SIG-M5 treated with dmso at 0.1 percent for 504 hours (cell line): ENCODE measurements around the gene ASIC3.
"Not testable (repeated sequence)": the region's sequence is repeated elsewhere in the genome, so short reads cannot be mapped to it uniquely, and the experiment has no call there.

ENCODE experiments used
- DNase-seq: peaks from one replicate; lab custom pipeline; 2025; ENCODE audit not compliant: unreplicated experiment; lab: John Stamatoyannopoulos, UW

ASIC3 gene

DNA sequence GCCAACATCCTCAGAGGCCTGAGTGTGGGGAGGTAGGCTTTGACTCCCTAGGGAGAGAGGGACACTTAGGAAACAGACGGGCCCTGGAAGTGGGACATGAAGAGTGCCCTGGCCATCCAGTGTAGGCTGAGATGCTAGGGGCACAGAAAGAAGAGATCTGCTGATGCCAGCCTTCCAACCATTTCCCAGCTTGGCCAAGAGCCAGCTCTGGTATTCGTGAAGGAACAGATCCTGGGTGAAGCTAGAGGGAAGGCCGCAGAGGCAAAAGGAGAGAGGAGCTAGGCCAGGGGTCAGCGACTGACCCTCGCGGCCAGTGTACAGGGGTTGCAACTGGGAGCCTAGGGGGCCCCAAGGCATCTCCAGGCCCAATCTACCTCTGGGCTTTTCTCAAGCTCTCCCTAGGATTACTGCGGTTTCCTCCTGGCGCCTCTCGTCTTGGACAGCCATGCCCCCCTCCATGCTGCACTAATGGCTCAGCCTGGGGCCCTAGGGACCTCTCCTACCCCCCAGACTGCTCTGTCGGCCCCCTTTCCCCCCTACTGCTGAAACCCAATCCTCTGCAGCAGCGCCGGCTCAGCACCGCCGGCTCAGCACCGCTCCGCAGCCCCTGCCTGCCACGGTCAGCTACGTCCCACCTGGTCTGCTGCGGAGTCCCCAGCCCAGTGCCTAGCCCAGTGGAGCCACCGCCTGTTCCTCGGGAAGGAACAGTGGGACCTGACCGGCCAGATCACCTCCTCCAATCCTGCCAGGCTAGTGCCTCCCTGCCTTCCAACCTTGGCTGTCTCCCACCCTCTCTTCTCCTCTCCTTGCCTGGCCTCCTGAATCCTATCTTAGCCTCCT, at the start of gene ASIC3:
Gene ASIC3, plus strand, starts transcription at position 556 of the 840 bp plus-strand sequence. CDS start 355 bp downstream, outside the sequence.
- no peak for DNase-seq

DNA sequence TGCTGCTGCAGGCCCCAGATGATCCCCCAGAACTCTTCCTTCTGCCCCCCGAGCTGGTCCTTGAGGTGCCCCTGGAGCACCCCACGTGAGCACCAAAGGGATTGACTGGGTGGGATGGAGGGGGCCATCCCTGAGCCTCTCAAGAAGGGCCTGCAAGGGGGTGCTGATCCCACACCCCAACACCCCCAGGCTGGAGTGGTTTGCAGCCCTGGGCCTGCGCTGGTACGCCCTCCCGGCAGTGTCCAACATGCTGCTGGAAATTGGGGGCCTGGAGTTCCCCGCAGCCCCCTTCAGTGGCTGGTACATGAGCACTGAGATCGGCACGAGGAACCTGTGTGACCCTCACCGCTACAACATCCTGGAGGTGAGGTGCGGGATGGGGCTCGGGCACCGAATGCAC, 49.3 kb upstream of the ASIC3 start:
- no peak for DNase-seq

DNA sequence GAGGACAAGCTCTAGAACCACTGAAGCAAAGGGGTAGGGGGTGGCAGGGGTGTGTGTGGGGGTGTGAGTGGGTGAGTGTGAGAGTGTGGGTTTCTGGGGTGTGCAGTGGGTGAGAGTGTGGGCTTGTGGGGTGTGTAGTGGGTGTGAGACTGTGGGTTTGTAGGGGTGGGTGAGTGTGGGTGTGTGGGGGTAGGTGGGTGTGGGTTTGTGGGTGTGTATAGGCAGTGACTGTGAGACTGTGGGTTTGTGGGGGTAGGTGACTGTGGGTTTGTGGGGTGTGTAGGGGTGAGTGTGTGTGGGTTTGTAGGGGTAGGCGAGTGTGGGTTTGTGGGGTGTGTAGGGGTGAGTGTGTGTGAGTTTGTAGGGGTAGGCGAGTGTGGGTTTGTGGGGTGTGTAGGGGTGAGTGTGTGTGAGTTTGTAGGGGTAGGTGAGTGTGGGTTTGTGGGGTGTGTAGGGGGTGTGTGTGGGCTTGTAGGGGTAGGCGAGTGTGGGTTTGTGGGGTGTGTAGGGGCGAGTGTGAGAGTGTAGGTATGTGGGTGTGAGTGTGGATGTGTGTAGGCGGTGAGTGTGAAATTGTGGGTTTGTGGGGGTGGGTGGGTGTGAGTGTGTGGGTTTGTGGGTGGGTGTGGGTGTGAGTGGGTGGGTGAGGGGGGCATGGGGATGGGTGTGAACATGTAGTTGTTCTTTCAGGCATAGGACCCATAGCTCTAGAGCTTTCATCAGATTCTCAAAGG, 48.7 kb upstream of the ASIC3 start:
- no peak for DNase-seq

DNA sequence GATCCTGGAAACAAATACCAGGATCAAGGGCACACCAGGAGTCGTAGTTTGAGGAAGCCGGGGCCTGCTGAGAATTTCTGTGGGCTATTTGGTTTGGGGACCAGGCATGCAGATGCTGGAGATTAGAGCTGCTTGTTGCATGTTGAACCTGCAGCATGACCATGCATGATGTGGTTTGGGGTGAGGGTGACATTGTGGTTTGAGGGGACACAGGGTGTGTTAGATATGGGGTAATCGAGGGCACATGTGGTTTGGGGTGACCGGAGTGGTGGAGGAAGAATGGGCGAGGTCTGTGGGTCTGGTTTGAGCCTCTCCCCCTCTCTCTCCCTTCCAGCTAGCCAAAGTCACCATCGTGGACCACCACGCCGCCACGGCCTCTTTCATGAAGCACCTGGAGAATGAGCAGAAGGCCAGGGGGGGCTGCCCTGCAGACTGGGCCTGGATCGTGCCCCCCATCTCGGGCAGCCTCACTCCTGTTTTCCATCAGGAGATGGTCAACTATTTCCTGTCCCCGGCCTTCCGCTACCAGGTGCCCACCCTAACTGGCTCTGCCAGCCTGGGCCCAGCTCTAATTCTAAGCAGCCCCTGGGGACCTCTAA, 47.3 kb upstream of the ASIC3 start:
- DNase-seq = no peak

DNA sequence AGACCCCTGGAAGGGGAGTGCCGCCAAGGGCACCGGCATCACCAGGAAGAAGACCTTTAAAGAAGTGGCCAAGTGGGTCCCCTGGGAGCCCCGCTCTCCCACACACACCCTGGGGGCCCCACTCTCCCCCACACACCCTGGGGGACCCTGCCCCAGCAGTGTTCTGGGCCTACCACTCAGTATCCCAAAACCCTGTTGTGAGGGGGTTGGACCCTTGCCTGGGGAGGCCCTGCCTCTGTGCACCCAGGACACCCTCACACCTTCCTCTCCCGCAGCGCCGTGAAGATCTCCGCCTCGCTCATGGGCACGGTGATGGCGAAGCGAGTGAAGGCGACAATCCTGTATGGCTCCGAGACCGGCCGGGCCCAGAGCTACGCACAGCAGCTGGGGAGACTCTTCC, 46.8 kb upstream of the ASIC3 start:
- no peak for DNase-seq

DNA sequence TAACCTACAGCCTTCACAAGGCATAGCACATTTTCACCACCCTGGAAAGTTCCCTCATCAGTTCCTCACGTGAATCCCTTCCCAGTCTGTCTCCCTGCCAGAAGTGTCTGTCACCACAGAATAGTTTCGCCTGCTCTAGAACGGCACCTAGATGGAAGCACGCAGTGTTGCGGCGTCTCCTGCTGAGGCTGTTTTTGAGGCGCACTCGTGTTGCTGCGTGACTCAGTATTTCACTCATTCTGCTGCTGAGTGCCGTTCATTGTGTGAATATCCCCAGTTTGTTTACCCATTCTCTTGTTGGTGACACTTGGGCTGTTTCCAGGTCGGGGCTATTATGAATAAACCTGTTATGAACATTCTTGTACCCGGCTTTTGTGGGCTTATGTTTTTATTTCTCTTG, 44.8 kb upstream of the ASIC3 start:
- DNase-seq = no peak

DNA sequence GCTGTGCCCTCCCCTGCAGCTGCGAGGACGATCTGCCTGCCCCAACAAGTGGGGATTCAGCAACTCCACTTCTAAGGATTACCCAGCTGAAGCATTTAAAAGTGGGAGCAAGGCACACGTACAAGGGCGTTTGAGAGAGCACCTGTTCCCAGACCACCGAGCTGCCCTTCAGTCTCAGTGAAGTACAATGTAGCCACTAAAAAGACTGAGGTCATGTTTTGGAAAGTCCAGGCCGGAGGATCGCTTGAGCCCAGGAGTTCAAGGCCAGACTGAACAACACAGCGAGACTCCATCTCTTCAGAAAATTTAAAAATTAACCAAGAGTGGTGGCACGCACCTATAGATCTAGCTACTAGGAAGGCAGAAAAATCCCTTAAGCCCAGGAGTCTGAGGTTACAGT, 42.8 kb upstream of the ASIC3 start:
- no peak for DNase-seq

DNA sequence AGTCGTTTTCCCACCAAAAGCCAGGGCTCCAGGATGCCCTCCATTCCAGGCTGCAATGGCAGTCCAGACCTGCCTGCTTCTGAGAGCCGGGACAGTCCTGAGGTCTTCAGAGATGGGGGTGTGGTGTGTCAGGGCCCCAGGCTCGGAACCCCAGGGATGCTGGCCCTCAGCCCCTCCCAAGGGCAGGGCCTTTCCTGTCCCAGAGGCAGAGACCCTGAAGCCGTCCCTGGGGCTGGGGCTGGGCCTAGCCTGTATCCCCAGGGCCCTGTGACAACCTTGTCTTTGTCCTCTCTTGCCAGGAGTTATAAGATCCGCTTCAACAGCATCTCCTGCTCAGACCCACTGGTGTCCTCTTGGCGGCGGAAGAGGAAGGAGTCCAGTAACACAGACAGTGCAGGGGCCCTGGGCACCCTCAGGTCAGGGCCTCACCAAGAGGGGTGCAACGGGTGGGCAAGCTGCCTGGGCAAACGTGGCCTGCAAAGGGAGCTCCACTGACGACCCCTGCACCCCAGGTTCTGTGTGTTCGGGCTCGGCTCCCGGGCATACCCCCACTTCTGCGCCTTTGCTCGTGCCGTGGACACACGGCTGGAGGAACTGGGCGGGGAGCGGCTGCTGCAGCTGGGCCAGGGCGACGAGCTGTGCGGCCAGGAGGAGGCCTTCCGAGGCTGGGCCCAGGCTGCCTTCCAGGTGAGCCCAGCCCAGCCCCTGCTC, 41.6 kb upstream of the ASIC3 start:
- no peak for DNase-seq

DNA sequence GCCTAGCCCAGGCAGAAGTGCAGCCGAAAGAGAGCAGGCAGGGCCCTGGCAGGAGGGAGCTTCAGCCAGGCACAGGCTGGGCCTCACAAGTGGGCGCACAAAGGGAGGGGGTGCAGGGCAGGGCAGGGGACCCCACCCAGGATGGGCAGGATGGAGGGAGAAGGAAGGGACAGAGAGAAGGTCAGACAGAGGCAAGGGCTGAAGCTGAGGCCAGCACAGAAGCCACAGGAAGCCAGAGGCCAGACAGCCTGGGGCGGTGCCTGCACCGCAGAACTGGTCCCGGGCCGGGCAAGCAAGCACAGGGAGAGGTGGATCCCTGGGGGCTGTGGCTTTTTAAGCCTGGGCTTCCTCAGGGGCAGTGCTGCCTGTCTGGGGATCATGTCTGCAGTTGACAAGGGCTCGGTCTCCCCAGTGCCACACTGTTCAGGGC, 40.8 kb upstream of the ASIC3 start:
- DNase-seq = no peak

DNA sequence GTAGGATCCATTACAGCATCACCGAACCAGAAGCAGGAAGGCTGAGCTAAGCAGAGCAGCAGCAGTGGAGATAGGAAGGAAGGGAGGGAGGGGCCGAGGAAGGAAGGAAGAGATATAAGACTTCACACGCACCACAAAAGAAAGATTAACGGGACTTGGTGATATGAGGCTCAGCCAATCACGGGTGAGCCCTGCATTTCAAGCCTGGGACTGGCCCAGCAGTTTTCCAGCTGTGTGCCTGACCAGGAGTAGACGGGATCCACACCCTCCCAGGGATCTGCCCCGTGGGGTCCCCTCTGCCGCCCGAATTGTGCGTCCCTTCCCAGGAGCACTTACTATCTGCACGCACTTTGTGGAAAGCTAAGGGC, 40.2 kb upstream of the ASIC3 start:
- DNase-seq = no peak

DNA sequence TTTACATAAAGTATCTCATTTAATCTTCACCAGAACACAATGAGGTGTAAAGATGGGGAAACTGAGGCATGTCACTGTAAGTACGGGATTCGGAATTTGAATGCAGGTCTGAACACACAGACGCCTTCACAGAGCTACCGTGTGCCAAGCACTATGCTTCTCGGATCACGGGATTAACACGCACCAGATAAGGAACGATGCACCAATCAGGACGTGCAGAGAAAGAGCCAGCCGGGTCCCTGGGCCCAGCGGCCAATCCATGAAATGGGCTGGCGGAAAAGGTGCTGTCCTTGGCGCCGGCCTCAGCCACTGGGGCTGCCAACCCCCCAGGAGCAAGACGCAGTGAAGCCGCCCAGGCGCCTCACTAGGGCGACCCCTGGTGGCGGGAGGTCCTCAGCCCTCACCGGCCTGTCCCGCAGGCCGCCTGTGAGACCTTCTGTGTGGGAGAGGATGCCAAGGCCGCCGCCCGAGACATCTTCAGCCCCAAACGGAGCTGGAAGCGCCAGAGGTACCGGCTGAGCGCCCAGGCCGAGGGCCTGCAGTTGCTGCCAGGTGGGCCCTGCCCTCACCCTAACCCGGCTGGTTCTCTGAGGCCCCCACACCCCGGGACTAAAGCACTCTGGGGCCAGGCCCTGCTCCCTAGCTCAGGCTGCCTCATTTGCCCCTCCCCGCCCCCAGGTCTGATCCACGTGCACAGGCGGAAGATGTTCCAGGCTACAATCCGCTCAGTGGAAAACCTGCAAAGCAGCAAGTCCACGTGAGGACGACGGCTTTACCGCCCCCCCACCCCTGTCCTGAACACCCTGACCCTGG, 39.6 kb upstream of the ASIC3 start:
- no peak for DNase-seq

DNA sequence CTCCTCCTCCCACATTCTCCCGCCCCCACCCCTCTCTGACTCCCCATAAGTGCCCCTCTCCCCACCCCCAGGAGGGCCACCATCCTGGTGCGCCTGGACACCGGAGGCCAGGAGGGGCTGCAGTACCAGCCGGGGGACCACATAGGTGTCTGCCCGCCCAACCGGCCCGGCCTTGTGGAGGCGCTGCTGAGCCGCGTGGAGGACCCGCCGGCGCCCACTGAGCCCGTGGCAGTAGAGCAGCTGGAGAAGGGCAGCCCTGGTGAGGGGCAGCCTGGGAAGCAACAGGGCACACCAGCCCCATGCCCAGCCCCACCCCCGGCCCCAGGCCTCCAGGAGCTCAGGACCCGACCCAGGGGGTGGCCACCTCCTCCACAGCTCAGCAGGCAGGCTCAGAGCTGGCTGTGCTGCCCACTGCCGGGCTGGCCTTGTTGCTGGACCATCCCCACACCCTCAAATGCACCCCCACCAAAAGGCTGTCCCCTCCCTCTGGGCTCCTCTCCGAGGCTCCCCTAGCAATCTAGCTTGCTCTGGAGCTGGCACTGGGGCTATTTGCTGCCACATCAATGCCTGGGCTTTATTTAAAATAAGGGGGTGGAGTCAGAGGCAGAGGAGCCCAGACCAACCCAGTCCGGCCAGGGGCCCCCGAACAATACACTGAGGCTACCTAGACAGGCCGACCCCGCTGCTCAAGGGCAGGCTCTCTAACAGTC, 38.8 kb upstream of the ASIC3 start:
- DNase-seq = no peak

DNA sequence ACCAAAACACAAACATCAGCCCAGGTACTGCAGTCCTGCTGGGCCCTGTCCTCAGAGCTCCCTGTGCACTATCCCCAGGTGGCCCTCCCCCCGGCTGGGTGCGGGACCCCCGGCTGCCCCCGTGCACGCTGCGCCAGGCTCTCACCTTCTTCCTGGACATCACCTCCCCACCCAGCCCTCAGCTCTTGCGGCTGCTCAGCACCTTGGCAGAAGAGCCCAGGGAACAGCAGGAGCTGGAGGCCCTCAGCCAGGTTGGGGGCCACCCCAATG, 38.4 kb upstream of the ASIC3 start:
- DNase-seq = no peak

DNA sequence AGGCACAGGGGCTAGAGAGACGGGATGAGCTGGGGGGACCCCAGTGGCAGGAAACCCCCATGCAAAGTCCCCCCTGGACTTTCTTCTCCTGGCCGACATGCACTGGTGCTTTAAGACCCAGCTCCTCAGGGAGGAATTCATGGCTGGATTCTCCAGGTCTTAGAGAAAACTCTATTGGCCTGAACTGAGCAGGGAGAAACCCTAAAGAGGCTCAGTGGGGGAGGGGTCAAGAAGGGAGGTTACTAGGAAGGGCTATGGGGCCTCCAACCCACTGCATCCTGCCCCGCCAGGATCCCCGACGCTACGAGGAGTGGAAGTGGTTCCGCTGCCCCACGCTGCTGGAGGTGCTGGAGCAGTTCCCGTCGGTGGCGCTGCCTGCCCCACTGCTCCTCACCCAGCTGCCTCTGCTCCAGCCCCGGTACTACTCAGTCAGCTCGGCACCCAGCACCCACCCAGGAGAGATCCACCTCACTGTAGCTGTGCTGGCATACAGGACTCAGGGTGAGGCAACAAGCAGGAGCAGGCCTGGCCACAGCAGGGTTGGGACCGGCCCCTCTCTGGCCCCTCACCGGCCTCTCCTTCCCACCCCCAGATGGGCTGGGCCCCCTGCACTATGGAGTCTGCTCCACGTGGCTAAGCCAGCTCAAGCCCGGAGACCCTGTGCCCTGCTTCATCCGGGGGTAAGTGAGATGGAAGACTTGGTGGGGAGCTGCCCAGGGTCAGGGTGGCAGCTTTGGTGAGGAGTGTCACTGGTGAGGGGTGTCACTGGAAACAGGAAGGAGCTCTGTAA, 37.8 kb upstream of the ASIC3 start:
- no peak for DNase-seq

DNA sequence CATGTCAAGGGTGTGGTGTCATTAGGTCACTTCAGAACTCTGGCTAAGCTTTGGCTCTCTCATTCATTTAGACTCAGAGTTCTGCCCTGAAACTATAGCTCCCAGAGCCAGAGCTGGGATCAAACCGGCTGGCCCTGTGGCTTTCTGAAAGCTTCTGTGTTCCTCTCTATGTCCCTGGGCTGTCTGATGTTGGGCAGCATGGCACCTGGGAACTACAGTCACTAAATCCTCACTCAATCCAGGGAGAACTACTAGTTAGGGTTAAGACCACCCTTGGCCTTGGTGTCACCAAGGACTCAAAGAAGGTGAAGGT, 37.3 kb upstream of the ASIC3 start:
- no peak for DNase-seq

DNA sequence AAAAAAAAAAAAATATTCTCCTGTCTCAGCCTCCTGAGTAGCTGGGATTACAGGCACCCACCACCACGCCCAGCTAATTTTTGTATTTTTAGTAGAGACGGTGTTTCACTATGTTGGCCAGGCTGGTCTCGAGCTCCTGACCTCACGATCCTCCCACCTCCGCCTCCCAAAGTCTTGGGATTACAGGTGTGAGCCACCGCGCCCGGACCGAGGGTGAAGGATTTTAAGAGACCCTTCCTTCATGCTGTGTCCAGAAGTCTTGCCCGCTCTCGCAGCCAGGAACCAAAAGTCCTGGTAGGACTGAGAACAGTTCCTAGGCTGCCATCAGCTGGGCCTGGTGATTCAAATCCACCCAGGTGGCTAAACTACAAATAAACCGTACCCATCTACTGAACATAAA, 36.7 kb upstream of the ASIC3 start:
- DNase-seq = not testable (repeated sequence)

DNA sequence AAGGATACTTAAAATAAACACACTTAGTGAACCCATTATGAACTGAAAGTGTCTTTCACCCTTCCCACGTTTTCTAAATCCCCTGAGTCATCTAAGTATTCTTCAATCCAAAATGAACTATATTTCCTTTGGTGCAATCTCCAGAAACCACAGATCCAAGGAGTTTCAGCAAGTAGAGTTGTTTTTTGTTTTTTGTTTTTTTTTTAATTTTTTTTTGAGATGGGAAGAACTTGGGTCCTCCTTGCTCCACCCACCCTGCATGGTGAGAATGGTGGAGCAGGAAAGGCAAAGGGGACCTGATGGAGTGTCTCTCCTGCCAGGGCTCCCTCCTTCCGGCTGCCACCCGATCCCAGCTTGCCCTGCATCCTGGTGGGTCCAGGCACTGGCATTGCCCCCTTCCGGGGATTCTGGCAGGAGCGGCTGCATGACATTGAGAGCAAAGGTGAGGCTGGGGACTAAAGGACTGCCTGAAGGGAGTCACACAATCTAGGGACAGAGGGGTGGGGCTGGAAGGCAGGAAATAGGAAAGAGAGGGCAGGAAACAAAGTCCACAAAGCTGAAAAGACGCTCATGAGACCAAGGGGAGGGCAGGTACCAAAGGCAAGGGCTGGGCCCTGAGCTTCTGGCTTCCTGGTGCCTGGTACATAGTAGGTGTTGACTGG, 36.2 kb upstream of the ASIC3 start:
- no peak for DNase-seq

DNA sequence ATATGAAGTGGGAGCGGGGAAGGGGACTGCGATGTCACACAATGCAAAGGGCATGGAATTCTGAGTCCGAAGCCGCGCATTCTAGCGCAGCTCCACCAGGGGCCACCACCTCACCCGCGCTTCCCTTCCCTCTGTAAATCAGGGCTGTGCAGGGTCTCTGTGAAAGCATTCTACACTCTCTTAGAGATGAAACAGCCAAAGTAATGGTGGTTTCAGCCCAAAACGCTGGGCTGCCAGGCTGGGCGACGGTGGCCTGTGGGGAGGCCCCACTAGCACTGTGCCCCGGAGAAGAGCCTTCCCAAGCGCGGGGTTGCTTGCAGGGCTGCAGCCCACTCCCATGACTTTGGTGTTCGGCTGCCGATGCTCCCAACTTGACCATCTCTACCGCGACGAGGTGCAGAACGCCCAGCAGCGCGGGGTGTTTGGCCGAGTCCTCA, 35.4 kb upstream of the ASIC3 start:
- DNase-seq = peak; percentile 39

DNA sequence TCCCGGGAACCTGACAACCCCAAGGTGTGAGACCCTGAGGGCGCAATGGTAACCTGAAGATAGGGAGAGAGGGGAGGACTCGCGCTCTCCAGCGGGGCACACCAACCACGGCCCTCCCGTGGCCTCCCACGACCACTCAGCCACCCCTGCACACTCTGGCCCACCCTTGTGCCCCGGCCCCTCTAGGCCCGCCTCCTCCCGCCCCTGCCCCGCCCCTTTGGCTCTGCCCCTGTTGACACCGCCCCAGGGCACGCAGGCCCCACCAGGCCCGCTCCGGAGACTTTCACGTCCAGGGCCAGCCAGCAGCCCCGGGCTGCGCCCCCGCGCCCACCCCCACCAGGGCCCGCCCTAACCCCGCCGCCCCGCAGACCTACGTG, 35.0 kb upstream of the ASIC3 start:
- no peak for DNase-seq
